ENCODE results near the gene THAP11.
"Not testable (repeated sequence)": the region's sequence is repeated elsewhere in the genome, so short reads cannot be mapped to it uniquely, and the experiment has no call there.

The THAP11 gene

DNA sequence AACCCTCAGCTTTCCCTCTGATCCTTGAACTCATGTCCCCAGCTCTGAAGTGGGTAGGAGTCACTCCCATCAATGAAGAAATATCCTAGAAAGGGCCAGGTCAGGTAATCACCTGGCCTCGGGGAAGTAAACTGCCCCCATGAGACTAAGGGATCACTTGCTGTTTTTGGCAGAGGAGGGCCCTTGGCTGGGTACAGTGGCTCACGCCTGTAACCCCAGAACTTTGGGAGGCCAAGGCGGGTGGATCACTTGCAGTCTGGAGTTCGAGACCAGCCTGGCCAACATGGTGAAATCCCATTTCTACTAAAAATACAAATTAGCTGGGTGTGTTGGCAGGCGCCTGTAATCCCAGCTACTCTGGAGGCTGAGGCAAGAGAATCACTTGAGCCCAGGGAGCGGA is 21.9 kb downstream of the THAP11 start:
- not testable (repeated sequence) for DNase-seq

- no peak for DNase-seq
These were observed 22.5 kb downstream of the THAP11 start for GRCh38 chr16:67864594-67864993.

DNA sequence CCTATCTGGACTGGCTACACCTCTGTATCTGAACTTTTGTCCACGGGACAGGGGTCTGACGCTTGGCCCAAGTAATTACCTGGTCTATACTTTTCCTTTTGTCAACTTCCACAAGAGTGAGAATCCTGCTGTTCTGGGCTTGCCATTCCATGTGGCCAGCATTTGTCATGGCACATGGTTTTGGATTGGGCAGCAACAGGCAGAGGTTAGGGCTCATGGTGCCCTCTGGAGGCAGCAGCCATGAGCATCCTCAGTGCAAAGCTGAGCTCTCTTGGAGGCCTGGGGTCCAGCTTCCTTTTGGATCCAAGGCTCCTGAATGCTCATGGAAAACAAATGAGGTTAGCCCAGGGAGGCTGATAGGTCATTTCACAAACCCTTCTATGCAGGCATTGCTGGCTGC is 23.2 kb downstream of the THAP11 start:
- DNase-seq = no peak

- DNase-seq = no peak
These were observed 26.2 kb downstream of the THAP11 start for GRCh38 chr16:67868290-67868689.

- DNase-seq = no peak
These were observed 27.5 kb downstream of the THAP11 start for GRCh38 chr16:67869653-67870052.

DNA sequence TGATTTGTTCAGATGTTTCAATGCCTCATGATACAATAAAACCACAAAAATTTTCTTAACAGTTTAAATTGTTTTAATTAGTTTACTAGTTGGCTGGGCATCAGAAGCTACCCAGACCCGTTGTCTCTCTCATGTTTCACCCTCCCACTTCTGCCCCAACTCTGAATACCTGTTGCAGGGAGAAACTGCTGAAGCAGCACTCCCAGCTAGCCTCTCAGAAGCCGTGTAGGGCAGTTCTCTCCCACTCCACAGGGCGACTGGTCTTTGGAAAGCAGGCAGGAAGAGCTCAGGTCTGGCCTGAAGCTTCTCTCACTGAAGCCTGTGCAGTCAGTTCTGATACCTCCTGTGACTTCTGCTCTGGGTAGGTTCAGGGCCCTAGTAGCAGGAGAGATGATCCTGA is 29.1 kb downstream of the THAP11 start:
- no peak for DNase-seq

- DNase-seq = no peak
These were observed 30.1 kb downstream of the THAP11 start for GRCh38 chr16:67872131-67872630.

GRCh38 chr16:67872631-67873434 is 30.7 kb downstream of the THAP11 start, which contains the start of gene EDC4:
TSS of gene EDC4 (plus strand) at chr16:67873052. CDS start at chr16:67873262, 210 bp downstream.
- DNase-seq = no peak

- DNase-seq = no peak
These were observed 31.6 kb downstream of the THAP11 start for GRCh38 chr16:67873435-67874370.

DNA sequence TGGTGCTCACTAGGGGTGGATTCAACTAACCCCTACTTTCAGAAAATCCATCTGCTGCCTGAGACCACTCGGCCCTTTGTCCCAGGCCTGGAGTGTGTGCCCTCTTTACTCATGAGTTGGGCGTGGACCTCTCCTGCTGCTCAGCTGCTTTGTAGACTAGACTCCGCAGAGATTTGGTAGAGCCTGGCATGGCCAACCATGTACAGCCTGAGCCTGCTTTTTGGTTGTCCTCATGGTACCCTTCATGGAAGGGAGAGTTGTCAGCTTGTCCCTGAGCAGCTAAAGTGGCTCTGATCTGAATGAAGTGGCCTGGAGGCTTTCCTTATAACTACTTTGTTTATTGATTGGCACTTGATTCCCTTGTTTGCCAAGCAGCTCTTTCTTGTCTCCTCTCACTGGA is 32.3 kb downstream of the THAP11 start:
- no peak for DNase-seq

GRCh38 chr16:67877064-67877463 is 34.9 kb downstream of the THAP11 start:
- DNase-seq = no peak

DNA sequence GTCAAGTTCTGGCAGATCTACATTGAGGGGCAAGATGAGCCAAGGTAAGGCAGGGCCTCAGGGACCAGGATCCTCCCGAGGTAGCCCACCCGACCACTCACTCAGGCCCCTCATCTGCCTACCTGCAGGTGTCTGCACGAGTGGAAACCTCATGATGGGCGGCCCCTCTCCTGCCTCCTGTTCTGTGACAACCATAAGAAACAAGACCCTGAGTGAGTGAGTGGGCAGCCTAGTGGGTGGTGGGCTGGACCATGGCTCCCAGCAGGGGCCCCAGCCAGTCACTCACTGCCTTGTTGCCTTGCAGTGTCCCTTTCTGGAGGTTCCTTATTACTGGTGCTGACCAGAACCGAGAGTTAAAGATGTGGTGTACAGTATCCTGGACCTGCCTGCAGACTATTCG is 36.1 kb downstream of the THAP11 start:
- no peak for DNase-seq

- no peak for DNase-seq
These were observed 36.7 kb downstream of the THAP11 start for GRCh38 chr16:67878846-67879245.

GRCh38 chr16:67879462-67879861 is 37.3 kb downstream of the THAP11 start:
- no peak for DNase-seq

GRCh38 chr16:67879936-67880335 is 37.8 kb downstream of the THAP11 start:
- DNase-seq = no peak

- no peak for DNase-seq
These were observed 38.5 kb downstream of the THAP11 start for GRCh38 chr16:67880584-67880983.

- no peak for DNase-seq
These were observed 39.6 kb downstream of the THAP11 start for GRCh38 chr16:67881621-67882161.

GRCh38 chr16:67882374-67883145 is 40.4 kb downstream of the THAP11 start:
- DNase-seq = no peak

GRCh38 chr16:67883146-67883871 is 41.2 kb downstream of the THAP11 start:
- DNase-seq = no peak

GRCh38 chr16:67883872-67884261 is 41.7 kb downstream of the THAP11 start:
- DNase-seq = no peak

- DNase-seq = peak; percentile 38
These were observed 42.6 kb downstream of the THAP11 start, which contains the start of gene NRN1L for GRCh38 chr16:67884684-67885083. TSS of gene NRN1L (plus strand) at chr16:67884885. CDS start at chr16:67884904, 19 bp downstream.

GRCh38 chr16:67885545-67885944 is 43.4 kb downstream of the THAP11 start:
- no peak for DNase-seq
